Measurements from ENCODE around the gene TPGS1.

- TF ChIP-seq GATA1 (IDR thresholded peaks at IDR 0.05; ENCODE audit: low read depth, low read length) (no peak), POLR2A (IDR thresholded peaks at IDR 0.05; ENCODE audit: low read length) (no peak)
Observed at GRCh38 chr19:504616-505015, 2.7 kb upstream of the TPGS1 start.
